IPS-15b (cell line): ENCODE data around the gene RASA1.

ENCODE experiments used
- H3K27me3 ChIP-seq: one replicate; pipeline ENCODE4 v1.6.1; 2013; ENCODE audit warnings: low read length; ENCODE audit not compliant: control insufficient read depth, insufficient read depth
- H3K36me3 ChIP-seq: one replicate; pipeline ENCODE4 v1.6.1; 2013; ENCODE audit warnings: low read length; ENCODE audit not compliant: control insufficient read depth, insufficient read depth
- H3K4me1 ChIP-seq: one replicate; pipeline ENCODE4 v1.6.1; 2013; ENCODE audit warnings: mild to moderate bottlenecking, low read length; ENCODE audit not compliant: control insufficient read depth, insufficient read depth
- H3K4me3 ChIP-seq: one replicate; pipeline ENCODE4 v1.5.1; 2013; ENCODE audit warnings: low read depth, low read length
- H3K9ac ChIP-seq: one replicate; pipeline ENCODE4 v1.6.1; 2013; ENCODE audit warnings: low read depth, mild to moderate bottlenecking, low read length
- H3K9me3 ChIP-seq: one replicate; pipeline ENCODE4 v1.6.1; 2013; ENCODE audit warnings: mild to moderate bottlenecking, low read length; ENCODE audit not compliant: control insufficient read depth, insufficient read depth

The RASA1 gene

DNA sequence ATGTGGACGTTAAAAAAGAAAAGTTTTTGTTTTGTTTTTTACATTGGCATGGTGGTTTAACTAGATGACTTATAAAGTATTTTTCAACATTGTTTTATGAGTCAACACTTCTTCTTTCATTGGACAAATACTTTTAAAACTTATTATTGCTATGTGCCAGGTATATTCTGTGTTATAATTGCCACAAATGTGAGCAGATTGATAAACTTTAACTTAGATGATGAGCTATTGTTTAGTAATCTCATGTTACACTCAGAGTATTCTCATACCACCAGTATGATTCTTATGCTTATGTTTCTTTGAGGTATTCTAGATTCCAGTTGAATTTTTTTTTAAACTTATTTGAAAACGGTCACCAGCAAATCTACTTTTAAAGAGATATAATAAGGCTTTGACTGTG is 60.3 kb downstream of the RASA1 start:
- Histone ChIP-seq H3K36me3 (no peaks in the 10 kb centered on the region), H3K9me3 (no peaks in the 10 kb centered on the region), H3K4me3 (no peak overlapping the region), H3K4me1 (no peaks in the 10 kb centered on the region), H3K9ac (no peak overlapping the region), H3K27me3 (no peaks in the 10 kb centered on the region)

DNA sequence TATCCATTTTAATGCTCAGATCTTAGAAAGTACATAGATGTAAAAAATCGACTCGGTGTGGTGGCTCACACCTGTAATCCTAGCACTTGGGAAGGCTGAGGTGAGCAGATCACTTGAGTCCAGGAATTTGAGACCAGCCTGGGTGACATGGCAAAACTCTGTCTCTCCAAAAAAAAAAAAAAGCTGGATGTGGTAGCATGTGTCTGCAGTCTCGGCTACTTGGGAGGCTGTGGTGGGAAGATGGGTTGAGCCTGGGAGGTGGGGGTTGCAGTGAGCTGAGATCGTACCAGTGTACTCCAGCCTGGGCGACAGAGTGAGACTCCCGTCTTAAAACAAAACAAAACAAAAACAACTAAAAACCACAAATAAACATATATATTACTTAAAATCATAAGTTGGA is 61.4 kb downstream of the RASA1 start:
- no peaks in the 10 kb centered on the region for H3K27me3 ChIP-seq
- H3K36me3 ChIP-seq: no peaks in the 10 kb centered on the region
- H3K9ac ChIP-seq: no peak overlapping the region
- no peak overlapping the region for H3K4me3 ChIP-seq
- H3K9me3 ChIP-seq: no peaks in the 10 kb centered on the region
- H3K4me1 ChIP-seq: no peaks in the 10 kb centered on the region

DNA sequence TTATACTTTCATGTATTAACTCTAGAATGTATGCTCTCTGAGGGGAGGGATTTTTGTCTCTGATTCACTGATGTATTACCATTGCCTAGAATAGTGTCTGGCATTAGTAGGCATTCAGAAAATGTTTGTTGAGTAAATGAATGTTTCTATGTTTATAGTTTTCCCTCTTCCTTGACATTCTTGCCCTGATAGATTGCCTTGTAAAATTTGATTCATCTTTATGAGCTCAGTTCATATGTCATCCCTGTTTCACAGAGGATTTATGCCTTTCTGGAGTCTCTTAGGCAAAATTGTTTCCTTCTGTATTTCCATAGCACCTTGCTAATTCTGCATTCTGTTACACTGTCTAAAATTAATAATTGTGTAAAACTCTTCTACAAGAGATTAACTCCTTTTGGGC is 72.3 kb downstream of the RASA1 start:
- Histone ChIP-seq H3K9me3 (no peaks in the 10 kb centered on the region), H3K4me1 (no peaks in the 10 kb centered on the region), H3K4me3 (no peak overlapping the region), H3K9ac (no peak overlapping the region), H3K36me3 (peaks cover 2% of the 10 kb centered on the region), H3K27me3 (no peaks in the 10 kb centered on the region)

DNA sequence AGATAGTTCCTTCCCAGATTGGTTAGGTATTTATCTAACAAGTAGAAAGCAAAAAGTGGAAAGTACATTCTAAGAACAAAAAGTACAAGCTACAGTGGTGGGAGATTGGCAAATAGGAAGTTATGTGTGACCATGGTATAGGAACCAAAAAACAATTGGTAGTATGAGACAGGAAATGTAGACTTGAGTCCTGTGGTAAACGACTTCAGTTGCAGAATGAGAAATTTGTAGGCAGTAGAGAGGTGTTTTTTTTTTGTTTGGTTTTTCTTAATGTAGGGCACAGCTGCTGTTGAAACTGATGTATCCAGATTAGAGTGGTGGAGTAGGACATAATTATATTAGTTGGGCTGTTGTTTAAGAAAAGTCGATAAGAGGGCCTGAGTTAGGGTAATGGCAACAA is 73.0 kb downstream of the RASA1 start:
- H3K4me3 ChIP-seq: no peak overlapping the region
- peaks cover 2% of the 10 kb centered on the region for H3K36me3 ChIP-seq
- H3K9me3 ChIP-seq: no peaks in the 10 kb centered on the region
- no peak overlapping the region for H3K9ac ChIP-seq
- H3K27me3 ChIP-seq: no peaks in the 10 kb centered on the region
- H3K4me1 ChIP-seq: no peaks in the 10 kb centered on the region

DNA sequence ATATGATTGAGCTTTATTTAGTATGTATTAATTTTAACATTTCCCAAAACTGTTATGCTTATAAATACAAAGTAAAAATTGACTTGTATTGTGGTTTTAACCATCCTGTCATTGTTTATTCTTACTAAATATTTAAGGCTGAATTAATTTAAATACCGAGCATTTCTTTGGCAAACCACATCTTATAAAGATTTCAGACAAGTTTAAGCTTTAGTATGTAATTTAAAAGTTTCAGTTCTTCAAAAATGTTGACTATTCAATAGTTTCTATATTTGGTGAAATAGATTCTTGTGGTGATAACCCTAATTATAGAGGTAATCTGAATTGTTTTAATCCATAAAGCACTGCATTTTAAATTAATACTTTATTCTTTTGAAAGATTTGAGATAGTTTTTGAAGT is 79.6 kb downstream of the RASA1 start:
- no peaks in the 10 kb centered on the region for H3K9me3 ChIP-seq
- no peaks in the 10 kb centered on the region for H3K4me1 ChIP-seq
- H3K9ac ChIP-seq: no peak overlapping the region
- no peaks in the 10 kb centered on the region for H3K27me3 ChIP-seq
- no peak overlapping the region for H3K4me3 ChIP-seq
- peaks cover 2% of the 10 kb centered on the region for H3K36me3 ChIP-seq

DNA sequence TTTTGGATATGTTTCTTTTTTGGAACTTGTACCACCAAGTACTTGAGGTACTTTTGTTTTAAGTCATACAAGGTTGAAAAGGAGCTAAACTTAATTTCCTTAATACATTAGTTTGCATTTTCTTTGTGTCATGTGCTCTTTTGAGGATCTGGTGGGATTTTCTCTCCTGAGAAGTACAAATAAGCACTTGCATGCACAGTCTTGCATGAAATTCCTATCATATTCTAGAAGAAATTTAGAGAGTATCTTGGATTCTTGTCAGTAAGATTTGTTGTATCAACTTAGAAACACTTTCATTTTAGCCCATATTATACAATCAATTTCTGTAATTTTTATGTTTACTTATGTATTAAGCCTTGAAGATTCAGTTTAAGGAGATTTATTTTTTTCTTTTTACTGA is 80.2 kb downstream of the RASA1 start:
- no peak overlapping the region for H3K4me3 ChIP-seq
- H3K4me1 ChIP-seq: no peaks in the 10 kb centered on the region
- no peak overlapping the region for H3K9ac ChIP-seq
- H3K36me3 ChIP-seq: no peaks in the 10 kb centered on the region
- no peaks in the 10 kb centered on the region for H3K9me3 ChIP-seq
- no peaks in the 10 kb centered on the region for H3K27me3 ChIP-seq

DNA sequence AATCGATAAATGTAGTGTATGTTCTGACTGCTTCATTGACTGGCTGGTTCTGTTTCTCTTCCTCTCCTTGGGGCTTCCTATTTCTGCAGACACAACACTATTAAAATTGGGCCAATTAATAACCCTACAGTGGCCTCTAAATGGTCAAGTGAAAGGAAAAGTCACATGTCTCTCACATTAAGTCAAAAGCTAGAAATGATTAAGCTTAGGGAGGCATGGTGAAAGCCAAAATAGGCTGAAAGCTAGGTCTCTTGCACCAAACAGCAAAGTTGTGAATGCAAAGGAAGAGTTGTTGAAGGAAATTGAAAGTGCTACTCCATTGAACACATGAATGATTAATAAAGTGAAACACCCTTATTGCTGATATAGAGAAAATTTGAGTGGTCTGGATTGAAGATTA is 86.8 kb downstream of the RASA1 start:
- no peak overlapping the region for H3K9ac ChIP-seq
- H3K4me3 ChIP-seq: no peak overlapping the region
- no peaks in the 10 kb centered on the region for H3K9me3 ChIP-seq
- no peaks in the 10 kb centered on the region for H3K4me1 ChIP-seq
- H3K36me3 ChIP-seq: no peaks in the 10 kb centered on the region
- no peaks in the 10 kb centered on the region for H3K27me3 ChIP-seq

DNA sequence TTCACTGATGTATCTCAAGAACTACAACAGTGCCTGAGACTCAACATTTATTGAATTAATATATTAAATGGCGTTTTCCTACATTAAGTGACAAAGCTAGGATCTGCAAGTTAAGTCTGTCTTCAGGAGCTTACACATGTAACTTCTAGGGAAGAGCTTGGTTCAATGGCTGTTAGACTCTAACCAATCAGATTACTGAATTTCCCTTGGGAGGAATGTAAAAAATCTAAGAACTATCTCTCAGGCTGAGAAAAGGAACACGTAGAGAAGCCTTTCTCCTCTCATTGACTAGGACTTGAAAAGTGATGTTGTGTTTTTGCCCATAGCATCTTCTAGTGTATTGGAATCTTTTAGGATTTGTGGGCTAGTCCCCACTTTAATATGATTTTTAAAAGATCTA is 91.4 kb downstream of the RASA1 start:
- no peaks in the 10 kb centered on the region for H3K9me3 ChIP-seq
- no peaks in the 10 kb centered on the region for H3K36me3 ChIP-seq
- H3K27me3 ChIP-seq: no peaks in the 10 kb centered on the region
- H3K9ac ChIP-seq: no peak overlapping the region
- H3K4me1 ChIP-seq: peaks cover 6% of the 10 kb centered on the region
- H3K4me3 ChIP-seq: no peak overlapping the region

DNA sequence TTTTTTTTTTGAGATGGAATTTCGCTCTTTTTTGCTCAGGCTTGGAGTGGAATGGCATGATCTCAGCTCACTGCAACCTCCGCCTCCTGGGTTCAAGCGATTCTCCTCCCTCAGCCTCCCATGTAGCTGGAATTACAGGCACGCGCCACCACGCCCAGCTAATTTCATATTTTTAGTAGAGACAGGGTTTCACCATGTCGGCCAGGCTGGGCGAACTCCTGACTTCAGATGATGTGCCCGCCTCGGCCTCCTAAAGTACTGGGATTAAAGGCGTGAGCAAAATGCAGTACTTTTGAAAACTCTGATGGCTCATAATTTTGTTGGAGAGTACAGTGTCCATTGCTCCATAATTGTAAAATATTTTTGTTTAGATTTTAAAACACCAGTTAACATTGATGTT is 92.4 kb downstream of the RASA1 start:
- Histone ChIP-seq H3K4me1 (peaks cover 9% of the 10 kb centered on the region), H3K9ac (no peak overlapping the region), H3K27me3 (no peaks in the 10 kb centered on the region), H3K36me3 (no peaks in the 10 kb centered on the region), H3K4me3 (no peak overlapping the region), H3K9me3 (no peaks in the 10 kb centered on the region)

DNA sequence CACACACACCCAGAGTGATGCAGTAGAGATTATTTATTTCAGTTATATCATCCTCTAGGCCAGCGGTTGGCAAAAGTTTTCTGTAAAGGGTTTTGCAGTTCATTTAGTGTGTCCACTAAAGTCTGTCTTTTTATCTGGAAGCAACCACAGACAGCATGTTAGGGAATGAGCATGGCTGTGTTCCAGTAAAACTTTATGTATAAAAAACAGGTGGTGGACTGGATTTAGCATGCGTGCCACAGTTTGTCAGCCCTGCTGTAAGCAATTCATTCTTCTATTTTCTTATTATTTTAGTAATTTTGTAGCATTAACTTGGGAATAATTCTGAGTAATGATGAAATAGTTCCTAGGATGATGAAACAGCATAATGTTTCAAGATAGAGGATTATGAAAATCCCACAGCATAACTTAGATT is 93.4 kb downstream of the RASA1 start:
- no peak overlapping the region for H3K4me3 ChIP-seq
- no peaks in the 10 kb centered on the region for H3K36me3 ChIP-seq
- no peak overlapping the region for H3K9ac ChIP-seq
- peaks cover 9% of the 10 kb centered on the region for H3K4me1 ChIP-seq
- H3K27me3 ChIP-seq: no peaks in the 10 kb centered on the region
- H3K9me3 ChIP-seq: no peaks in the 10 kb centered on the region

DNA sequence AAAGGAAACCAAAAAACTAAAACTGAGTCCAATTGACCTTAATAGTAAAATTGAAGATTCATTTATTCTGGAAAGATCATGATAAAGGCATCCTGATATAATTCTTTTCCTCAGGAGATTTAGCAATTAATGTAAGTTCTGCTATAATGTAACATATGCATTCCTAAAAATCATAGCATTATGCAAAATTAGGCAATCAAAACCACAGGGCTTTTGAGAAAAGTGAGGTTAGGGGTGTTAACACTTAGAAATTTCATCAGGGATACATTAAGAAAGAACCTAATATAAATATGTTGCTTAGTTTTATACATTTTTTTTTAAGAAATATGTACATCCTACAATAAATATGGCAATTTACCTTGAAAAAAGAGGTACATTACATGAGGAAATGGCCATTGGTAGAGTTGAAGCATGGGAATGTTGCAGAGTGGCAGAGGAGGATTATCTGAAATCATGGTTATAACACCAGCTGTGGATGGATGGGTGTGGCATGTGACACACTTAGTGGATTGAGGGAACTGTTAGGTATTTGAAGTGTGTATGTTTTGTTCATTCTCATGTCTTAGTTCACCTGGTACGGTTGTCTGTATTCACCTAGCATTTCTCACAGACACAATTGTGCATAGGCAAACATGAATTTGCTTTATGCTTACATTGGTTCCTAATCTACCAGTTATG is 94.0 kb downstream of the RASA1 start:
- Histone ChIP-seq H3K27me3 (no peaks in the 10 kb centered on the region), H3K9ac (no peak overlapping the region), H3K9me3 (no peaks in the 10 kb centered on the region), H3K4me1 (peaks cover 9% of the 10 kb centered on the region), H3K36me3 (no peaks in the 10 kb centered on the region), H3K4me3 (no peak overlapping the region)

DNA sequence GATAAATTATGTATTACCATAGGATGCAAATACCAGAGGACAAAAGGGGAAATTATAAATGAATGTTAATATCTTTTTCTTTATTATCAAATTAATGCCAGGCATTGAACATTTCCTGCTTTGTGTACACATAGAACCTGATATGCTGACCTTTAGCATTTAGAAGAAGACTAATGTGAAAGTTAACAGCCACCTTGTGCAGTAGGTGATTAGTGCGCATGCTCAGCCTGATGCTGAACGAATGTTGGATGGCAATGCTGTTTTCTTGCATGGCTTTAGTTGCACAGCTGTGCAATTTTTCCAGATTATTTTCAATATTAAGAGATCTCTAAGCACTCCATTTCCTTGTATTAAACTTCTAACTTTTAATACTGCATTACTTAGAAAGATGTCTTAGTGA is 99.6 kb downstream of the RASA1 start:
- Histone ChIP-seq H3K4me1 (peaks cover 9% of the 10 kb centered on the region), H3K4me3 (no peak overlapping the region), H3K9ac (no peak overlapping the region), H3K27me3 (no peaks in the 10 kb centered on the region), H3K36me3 (no peaks in the 10 kb centered on the region), H3K9me3 (no peaks in the 10 kb centered on the region)
